ENCODE results near the gene KAT2A.

DNA sequence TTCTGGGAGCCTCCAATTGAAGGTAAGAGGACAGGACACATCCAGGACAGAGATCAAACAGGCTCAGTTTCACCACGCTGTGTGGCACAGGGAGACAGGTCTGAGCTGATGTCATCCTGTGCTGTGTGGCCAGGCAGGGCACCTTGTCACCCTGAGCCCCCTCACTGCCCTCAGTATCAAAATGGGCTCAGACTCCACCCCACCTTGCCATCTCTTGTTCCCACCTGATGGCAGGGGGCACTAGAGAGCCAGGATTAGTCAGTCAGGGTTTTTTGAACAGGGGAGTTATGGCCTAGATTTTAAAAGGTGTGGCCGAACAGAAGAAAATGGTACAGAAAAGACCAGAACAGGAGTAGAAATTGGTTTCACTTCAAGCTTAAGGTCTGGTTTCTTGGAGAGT is 2.6 kb downstream of the KAT2A start:
- TF ChIP-seq, protein P1, sequence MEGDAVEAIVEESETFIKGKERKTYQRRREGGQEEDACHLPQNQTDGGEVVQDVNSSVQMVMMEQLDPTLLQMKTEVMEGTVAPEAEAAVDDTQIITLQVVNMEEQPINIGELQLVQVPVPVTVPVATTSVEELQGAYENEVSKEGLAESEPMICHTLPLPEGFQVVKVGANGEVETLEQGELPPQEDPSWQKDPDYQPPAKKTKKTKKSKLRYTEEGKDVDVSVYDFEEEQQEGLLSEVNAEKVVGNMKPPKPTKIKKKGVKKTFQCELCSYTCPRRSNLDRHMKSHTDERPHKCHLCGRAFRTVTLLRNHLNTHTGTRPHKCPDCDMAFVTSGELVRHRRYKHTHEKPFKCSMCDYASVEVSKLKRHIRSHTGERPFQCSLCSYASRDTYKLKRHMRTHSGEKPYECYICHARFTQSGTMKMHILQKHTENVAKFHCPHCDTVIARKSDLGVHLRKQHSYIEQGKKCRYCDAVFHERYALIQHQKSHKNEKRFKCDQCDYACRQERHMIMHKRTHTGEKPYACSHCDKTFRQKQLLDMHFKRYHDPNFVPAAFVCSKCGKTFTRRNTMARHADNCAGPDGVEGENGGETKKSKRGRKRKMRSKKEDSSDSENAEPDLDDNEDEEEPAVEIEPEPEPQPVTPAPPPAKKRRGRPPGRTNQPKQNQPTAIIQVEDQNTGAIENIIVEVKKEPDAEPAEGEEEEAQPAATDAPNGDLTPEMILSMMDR (conservative IDR thresholded peaks at IDR 0.05 in 1 of 2, IDR thresholded peaks at IDR 0.05 in 1 of 2; ENCODE audit: extremely low read depth in 1 of 2, insufficient read depth in 1 of 2, low read depth in 1 of 2, low read length in 2 of 2): peak; percentile 49 to 52
- no peak for TF ChIP-seq EZH2 (IDR thresholded peaks at IDR 0.05; ENCODE audit: borderline replicate concordance, low read length)
